ENCODE data around the gene SEPTIN6.

DNA sequence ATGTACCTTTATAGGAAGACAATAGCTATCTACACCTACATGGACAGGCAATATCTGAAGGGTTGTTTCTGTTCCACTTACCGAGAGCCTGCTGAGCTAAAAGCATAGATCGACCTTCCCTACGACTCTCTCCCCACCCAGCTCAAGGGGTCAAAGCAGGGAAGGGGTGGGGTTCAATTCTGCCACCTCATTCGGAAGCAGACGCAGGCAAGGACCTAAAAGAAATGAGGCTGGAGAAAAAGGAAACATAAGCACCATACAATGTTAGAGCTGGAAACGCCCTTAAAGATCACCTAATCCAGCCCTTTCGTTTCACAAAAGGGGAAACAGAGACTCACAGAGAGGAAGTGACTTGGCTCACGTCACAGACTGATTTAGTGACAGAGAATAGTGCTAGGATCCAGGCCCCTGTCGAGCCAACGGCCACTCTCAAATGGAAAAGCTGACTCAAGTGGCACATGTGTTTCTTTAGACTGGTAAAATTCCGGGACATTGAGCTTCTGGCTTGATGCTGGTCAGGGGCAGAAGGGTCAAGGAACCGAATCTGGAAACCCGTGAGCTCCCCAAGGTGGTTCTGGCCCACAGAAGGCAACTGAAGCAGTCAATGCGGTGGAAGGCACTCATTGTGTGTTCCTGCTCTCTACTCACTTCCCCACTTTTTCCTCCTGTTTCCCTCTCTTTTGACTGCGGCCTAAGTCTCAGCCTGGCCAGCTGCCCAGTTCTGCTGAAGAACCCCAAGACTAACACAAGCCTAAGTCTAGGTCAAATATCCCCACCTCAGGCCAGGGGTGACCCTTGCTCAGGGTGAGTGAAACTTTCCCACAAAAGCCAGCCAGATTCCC lies 7.5 kb downstream of the SEPTIN6 start:
- TF ChIP-seq, protein P1, sequence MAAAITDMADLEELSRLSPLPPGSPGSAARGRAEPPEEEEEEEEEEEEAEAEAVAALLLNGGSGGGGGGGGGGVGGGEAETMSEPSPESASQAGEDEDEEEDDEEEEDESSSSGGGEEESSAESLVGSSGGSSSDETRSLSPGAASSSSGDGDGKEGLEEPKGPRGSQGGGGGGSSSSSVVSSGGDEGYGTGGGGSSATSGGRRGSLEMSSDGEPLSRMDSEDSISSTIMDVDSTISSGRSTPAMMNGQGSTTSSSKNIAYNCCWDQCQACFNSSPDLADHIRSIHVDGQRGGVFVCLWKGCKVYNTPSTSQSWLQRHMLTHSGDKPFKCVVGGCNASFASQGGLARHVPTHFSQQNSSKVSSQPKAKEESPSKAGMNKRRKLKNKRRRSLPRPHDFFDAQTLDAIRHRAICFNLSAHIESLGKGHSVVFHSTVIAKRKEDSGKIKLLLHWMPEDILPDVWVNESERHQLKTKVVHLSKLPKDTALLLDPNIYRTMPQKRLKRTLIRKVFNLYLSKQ (tag by site-specific recombination; IDR thresholded peaks at IDR 0.05; ENCODE audit: borderline replicate concordance): no peak
- TF ChIP-seq, protein P2, sequence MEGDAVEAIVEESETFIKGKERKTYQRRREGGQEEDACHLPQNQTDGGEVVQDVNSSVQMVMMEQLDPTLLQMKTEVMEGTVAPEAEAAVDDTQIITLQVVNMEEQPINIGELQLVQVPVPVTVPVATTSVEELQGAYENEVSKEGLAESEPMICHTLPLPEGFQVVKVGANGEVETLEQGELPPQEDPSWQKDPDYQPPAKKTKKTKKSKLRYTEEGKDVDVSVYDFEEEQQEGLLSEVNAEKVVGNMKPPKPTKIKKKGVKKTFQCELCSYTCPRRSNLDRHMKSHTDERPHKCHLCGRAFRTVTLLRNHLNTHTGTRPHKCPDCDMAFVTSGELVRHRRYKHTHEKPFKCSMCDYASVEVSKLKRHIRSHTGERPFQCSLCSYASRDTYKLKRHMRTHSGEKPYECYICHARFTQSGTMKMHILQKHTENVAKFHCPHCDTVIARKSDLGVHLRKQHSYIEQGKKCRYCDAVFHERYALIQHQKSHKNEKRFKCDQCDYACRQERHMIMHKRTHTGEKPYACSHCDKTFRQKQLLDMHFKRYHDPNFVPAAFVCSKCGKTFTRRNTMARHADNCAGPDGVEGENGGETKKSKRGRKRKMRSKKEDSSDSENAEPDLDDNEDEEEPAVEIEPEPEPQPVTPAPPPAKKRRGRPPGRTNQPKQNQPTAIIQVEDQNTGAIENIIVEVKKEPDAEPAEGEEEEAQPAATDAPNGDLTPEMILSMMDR (tag by site-specific recombination; IDR thresholded peaks at IDR 0.05): no peak
- no peak for TF ChIP-seq ZNF157 (tag by site-specific recombination; IDR thresholded peaks at IDR 0.05)
- TF ChIP-seq, protein P3, sequence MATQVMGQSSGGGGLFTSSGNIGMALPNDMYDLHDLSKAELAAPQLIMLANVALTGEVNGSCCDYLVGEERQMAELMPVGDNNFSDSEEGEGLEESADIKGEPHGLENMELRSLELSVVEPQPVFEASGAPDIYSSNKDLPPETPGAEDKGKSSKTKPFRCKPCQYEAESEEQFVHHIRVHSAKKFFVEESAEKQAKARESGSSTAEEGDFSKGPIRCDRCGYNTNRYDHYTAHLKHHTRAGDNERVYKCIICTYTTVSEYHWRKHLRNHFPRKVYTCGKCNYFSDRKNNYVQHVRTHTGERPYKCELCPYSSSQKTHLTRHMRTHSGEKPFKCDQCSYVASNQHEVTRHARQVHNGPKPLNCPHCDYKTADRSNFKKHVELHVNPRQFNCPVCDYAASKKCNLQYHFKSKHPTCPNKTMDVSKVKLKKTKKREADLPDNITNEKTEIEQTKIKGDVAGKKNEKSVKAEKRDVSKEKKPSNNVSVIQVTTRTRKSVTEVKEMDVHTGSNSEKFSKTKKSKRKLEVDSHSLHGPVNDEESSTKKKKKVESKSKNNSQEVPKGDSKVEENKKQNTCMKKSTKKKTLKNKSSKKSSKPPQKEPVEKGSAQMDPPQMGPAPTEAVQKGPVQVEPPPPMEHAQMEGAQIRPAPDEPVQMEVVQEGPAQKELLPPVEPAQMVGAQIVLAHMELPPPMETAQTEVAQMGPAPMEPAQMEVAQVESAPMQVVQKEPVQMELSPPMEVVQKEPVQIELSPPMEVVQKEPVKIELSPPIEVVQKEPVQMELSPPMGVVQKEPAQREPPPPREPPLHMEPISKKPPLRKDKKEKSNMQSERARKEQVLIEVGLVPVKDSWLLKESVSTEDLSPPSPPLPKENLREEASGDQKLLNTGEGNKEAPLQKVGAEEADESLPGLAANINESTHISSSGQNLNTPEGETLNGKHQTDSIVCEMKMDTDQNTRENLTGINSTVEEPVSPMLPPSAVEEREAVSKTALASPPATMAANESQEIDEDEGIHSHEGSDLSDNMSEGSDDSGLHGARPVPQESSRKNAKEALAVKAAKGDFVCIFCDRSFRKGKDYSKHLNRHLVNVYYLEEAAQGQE (tag by site-specific recombination; IDR thresholded peaks at IDR 0.05): no peak
- no peak for TF ChIP-seq ZNF311 (tag by site-specific recombination; IDR thresholded peaks at IDR 0.05; ENCODE audit: borderline replicate concordance)
- TF ChIP-seq ZNF24 (tag by site-specific recombination; IDR thresholded peaks at IDR 0.05): no peak

Data from HEK293 (cell line).